ENCODE data around the gene SRGN. TPM values are rescaled to one million over a fixed set of nuclear protein-coding genes. Genes with fewer than 3 reads are reported as not detected.

SRGN gene
- total and polyA plus RNA-seq, 10 of the 15 experiments (the other 5 are each of a cell fraction or from before 2014, with no cell fraction given) = 382 to 2,414 (median 885) TPM

- TF ChIP-seq ZNF592 (IDR thresholded peaks at IDR 0.05) (no peak), CTCF (IDR thresholded peaks at IDR 0.05 in 2 of 3, conservative IDR thresholded peaks at IDR 0.05 in 1 of 3; ENCODE audit: control insufficient read depth in 2 of 3, extremely low read depth in 1 of 3, insufficient read depth in 1 of 3, low read depth in 3 of 3, low read length in 3 of 3) (no peak), USF2 (IDR thresholded peaks at IDR 0.05; ENCODE audit: borderline replicate concordance, low read depth, low read length) (no peak), HSF1 (IDR thresholded peaks at IDR 0.05; ENCODE audit: low read depth, low read length) (no peak), GABPA (IDR thresholded peaks at IDR 0.05; ENCODE audit: low read depth) (no peak; the same call in 1 of the 2 replicates), EZH2 (IDR thresholded peaks at IDR 0.05; ENCODE audit: borderline replicate concordance, control insufficient read depth, low read depth, low read length) (no peak), LARP7 (IDR thresholded peaks at IDR 0.05) (no peak), MTA2 (IDR thresholded peaks at IDR 0.05; ENCODE audit: low read depth) (peak; percentile 78), SMC3 (IDR thresholded peaks at IDR 0.05; ENCODE audit: borderline replicate concordance, low read length) (peak; percentile 14; the same call in 1 of the 2 replicates), CBX5 (IDR thresholded peaks at IDR 0.05; ENCODE audit: low read depth) (no peak), BHLHE40 (IDR thresholded peaks at IDR 0.05; ENCODE audit: borderline replicate concordance in 1 of 2, low read depth in 2 of 2, low read length in 1 of 2) (peak; percentile 30 to 43; a peak in 2 of 4 replicates), PML (IDR thresholded peaks at IDR 0.05; ENCODE audit: low read length) (0 out of 2 replicates have a peak, but pooled peaks have one; percentile 42), CBFB (IDR thresholded peaks at IDR 0.05; ENCODE audit: low read depth) (no peak), NKRF (conservative IDR thresholded peaks at IDR 0.05) (no peak), RELA (IDR thresholded peaks at IDR 0.05; ENCODE audit: borderline replicate concordance, partially characterized antibody) (peak; percentile 82), PAX5 (IDR thresholded peaks at IDR 0.05; ENCODE audit: borderline replicate concordance, low read depth, low read length) (peak; percentile 45; the same call in 1 of the 2 replicates), SIX5 (IDR thresholded peaks at IDR 0.05; ENCODE audit: low read depth, low read length, severe bottlenecking) (no peak)
These were observed 22.2 kb upstream of the SRGN start (continued) for GRCh38 chr10:69065406-69066361.

All from GM12878 (cell line).